Measurements from ENCODE around the gene PHGDH.

DNA sequence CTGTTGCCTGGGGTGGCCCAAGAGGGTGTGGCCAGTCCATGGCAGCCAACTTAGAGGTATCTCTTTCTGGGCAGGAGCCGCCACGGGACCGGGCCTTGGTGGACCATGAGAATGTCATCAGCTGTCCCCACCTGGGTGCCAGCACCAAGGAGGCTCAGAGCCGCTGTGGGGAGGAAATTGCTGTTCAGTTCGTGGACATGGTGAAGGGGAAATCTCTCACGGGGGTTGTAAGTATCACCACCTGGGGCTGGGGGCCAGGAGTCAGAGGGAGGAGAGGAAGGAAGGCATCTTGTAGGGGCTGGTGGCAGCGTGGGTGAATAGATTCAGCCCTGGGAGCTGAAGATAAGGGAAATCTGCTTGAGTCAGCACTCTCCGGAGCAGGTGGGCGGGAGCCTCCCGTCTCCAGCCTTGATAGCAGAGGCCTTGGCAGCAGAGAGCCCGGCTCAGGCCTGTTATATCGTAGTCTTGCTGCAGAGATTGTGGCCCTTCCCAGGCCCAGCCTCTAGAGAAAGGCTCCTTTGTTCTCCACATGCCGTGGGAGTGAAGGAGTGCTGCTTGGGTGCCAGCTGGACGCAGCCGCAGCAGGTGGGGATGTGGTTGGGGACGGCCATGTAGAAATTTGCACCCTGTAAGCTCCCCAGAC lies 25.4 kb downstream of the PHGDH start:
- TF ChIP-seq, protein P1, sequence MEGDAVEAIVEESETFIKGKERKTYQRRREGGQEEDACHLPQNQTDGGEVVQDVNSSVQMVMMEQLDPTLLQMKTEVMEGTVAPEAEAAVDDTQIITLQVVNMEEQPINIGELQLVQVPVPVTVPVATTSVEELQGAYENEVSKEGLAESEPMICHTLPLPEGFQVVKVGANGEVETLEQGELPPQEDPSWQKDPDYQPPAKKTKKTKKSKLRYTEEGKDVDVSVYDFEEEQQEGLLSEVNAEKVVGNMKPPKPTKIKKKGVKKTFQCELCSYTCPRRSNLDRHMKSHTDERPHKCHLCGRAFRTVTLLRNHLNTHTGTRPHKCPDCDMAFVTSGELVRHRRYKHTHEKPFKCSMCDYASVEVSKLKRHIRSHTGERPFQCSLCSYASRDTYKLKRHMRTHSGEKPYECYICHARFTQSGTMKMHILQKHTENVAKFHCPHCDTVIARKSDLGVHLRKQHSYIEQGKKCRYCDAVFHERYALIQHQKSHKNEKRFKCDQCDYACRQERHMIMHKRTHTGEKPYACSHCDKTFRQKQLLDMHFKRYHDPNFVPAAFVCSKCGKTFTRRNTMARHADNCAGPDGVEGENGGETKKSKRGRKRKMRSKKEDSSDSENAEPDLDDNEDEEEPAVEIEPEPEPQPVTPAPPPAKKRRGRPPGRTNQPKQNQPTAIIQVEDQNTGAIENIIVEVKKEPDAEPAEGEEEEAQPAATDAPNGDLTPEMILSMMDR (IDR thresholded peaks at IDR 0.05 in 4 of 5, conservative IDR thresholded peaks at IDR 0.05 in 1 of 5): no peak
- no peak for TF ChIP-seq POLR2A (IDR thresholded peaks at IDR 0.05)

All from gastrocnemius medialis (tissue), 4 donors.